ENCODE results near the gene PRKN. TPM values are rescaled to one million over a fixed set of nuclear protein-coding genes. Genes with fewer than 3 reads are reported as not detected.

Gene PRKN
- total RNA-seq, 1 experiment from 2014 or later = 2.0 TPM

DNA sequence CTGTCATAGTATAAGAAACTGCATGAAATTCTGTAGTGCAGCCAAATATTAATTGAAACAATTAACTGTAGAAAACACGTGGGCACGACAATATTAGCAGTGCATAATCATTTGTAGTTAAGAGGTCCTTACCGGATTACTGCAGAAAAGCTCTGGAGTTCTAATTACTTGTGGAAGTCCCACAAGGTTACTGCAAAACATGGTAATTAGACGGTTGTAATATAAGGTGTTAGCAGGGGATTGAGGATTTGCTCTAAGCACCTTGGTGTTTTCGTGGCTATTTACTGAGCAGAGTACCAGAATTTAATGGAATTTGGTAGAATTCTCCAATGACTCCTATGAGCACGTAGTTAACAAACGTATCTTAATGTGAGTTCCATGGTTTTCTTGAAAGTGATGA is 980.1 kb downstream of the PRKN start:
- H3K9me3 ChIP-seq (ENCODE audit: control insufficient read depth, low read depth, low read length) = no peaks in the 10 kb centered on the region
- no peak overlapping the region for H2BK15ac ChIP-seq (ENCODE audit: low read depth, low read length)
- H3K56ac ChIP-seq (ENCODE audit: insufficient read length, low read depth, low read length) = no peak overlapping the region
- H3K9ac ChIP-seq (ENCODE audit: extremely low read depth, insufficient read length, low read length) = no peak overlapping the region
- H2BK12ac ChIP-seq (ENCODE audit: insufficient read length, low read depth, low read length) = no peak overlapping the region
- TF ChIP-seq CTCF (conservative IDR thresholded peaks at IDR 0.05) = no peak
- no peaks in the 10 kb centered on the region for H4K20me1 ChIP-seq (ENCODE audit: control insufficient read depth, insufficient read depth, insufficient read length)
- H4K8ac ChIP-seq (replicated peaks; ENCODE audit: insufficient read length, low read depth, low read length) = no peak overlapping the region
- H3K79me2 ChIP-seq (ENCODE audit: insufficient read depth, low read length) = no peaks in the 10 kb centered on the region
- no peak overlapping the region for H3K23ac ChIP-seq (ENCODE audit: insufficient read length, low read depth, low read length)
- Mint-ChIP-seq H3K4me3 (no peak overlapping the region), H3K9me3 (no peaks in the 10 kb centered on the region), H3K36me3 (ENCODE audit: insufficient read depth in 1 of 3, low read depth in 3 of 3) (no peaks in the 10 kb centered on the region), H3K27me3 (ENCODE audit: low read depth) (no peaks in the 10 kb centered on the region; the same call in 1 of the 2 replicates), H3K27ac (no peak overlapping the region), H3K4me1 (peaks cover 13 to 14% of the 10 kb centered on the region in 2 experiments)
- no peak overlapping the region for H2BK20ac ChIP-seq (ENCODE audit: low read depth, low read length, poor library complexity, severe bottlenecking)
- WGBS (ENCODE audit: extremely low coverage, insufficient read length, low lambda C conversion rate) = no CpG with 5 or more reads among the region's 7 CpGs
- H3K27me3 ChIP-seq (ENCODE audit: insufficient read depth, low read length) = no peaks in the 10 kb centered on the region
- H3T11ph ChIP-seq (ENCODE audit: low read length) = no peak overlapping the region
- H4K5ac ChIP-seq (ENCODE audit: insufficient read length, low read depth, low read length) = no peak overlapping the region
- H4K91ac ChIP-seq (ENCODE audit: insufficient read length, low read depth, low read length) = no peak overlapping the region
- H3K14ac ChIP-seq (ENCODE audit: insufficient read depth, low read length) = no peak overlapping the region
- no peak overlapping the region for H2BK5ac ChIP-seq (ENCODE audit: insufficient read length, low read length)
- no peak overlapping the region for H3K4ac ChIP-seq (ENCODE audit: low read depth, low read length)
- H3K23me2 ChIP-seq (ENCODE audit: insufficient read length, low read depth, low read length, poor library complexity, severe bottlenecking) = no peaks in the 10 kb centered on the region
- no peak overlapping the region for H2BK120ac ChIP-seq (ENCODE audit: low read depth, low read length, poor library complexity, severe bottlenecking)
- no peak for DNase-seq
- no peak overlapping the region for H2AK5ac ChIP-seq (ENCODE audit: insufficient read length, low read length)
- H3K18ac ChIP-seq (ENCODE audit: insufficient read length, low read depth, low read length) = no peak overlapping the region
- H2AFZ ChIP-seq (ENCODE audit: low read length) = no peak overlapping the region
- H3K4me2 ChIP-seq (ENCODE audit: insufficient read depth, insufficient read length, low read length) = no peak overlapping the region
- no peak overlapping the region for H3K27ac ChIP-seq (ENCODE audit: insufficient read length, low read depth, low read length)
- no peaks in the 10 kb centered on the region for H3K4me1 ChIP-seq (ENCODE audit: insufficient read depth, low read length)
- H3K79me1 ChIP-seq (ENCODE audit: insufficient read depth, low read depth, low read length, poor library complexity, severe bottlenecking) = no peaks in the 10 kb centered on the region
